K562 (cell line): ENCODE data around the gene LAMA2. TPM values are rescaled to one million over a fixed set of nuclear protein-coding genes. Genes with fewer than 3 reads are reported as not detected.

Source experiments
- ATAC-seq: fragments of 200-7000 bp; cut with Tn5 transposase; 3 replicates; pipeline ENCODE4 v1.9.1; 2020; ENCODE audit warnings: moderate library complexity
- BruUV-seq: library from RNA; stranded (reverse); fragments of 400-500 nt; replicated peaks from 2 replicates; lab custom pipeline; 2021; lab: Mats Ljungman, UMichigan
- CTCF ChIA-PET: fragments of 300-600 bp; formaldehyde crosslinking; extraction: SDS; loops from one replicate; lab custom pipeline; 2021; ENCODE audit warnings: low intra/inter-chr PET ratio; lab: Yijun Ruan, JAX
- POLR2A ChIA-PET: fragments of 300-600, 350-650 bp; sonication (Branson Sonifier 250); formaldehyde crosslinking; extraction: SDS; loops from one replicate; lab custom pipeline; 2021; ENCODE audit warnings: antibody characterized with exemption, inconsistent platforms; lab: Yijun Ruan, JAX
- DNase-seq, 4 experiments: peaks; one replicate each; pipeline versions ENCODE4 v3.0.0 to v3.0.0-alpha.2; 2011 to 2018; ENCODE audit warnings: low spot score in 3 of 4, mixed read lengths in 3 of 4; ENCODE audit errors: extremely low read depth in 1 of 4
- FAIRE-seq: peaks from 2 replicates; lab custom pipeline; 2011; peaks lifted over from hg19 to GRCh38; lab: Jason Lieb, UNC
- H2AFZ ChIP-seq: 2 replicates; pipeline ENCODE4 v1.6.0; 2011; ENCODE audit warnings: low read depth, low read length, control low read depth, inconsistent platforms
- H3K27ac ChIP-seq: fragments of 200-600 bp; 3 replicates; pipeline ENCODE4 v1.8.0; 2011; ENCODE audit warnings: low read depth, mild to moderate bottlenecking, control low read depth, inconsistent platforms, low read length, moderate library complexity, mixed read lengths; ENCODE audit errors: extremely low read depth
- H3K27me3 ChIP-seq, 2 experiments: fragments of 300-600 bp in 1 of 2; 2 replicates in 1 of 2; 3 replicates in 1 of 2; pipeline versions ENCODE4 v1.6.0 to v1.8.0; 2011; ENCODE audit warnings: inconsistent platforms in 2 of 2, low read length in 2 of 2, mild to moderate bottlenecking in 1 of 2, mixed read lengths in 1 of 2, moderate library complexity in 1 of 2; ENCODE audit not compliant: control insufficient read depth in 2 of 2, insufficient read depth in 2 of 2
- H3K36me3 ChIP-seq: fragments of 300-600 bp; 3 replicates; pipeline ENCODE4 v1.8.0; 2011; ENCODE audit warnings: mild to moderate bottlenecking, low read length, inconsistent platforms; ENCODE audit not compliant: control insufficient read depth, insufficient read depth
- H3K4me1 ChIP-seq, 2 experiments: fragments of 200-600 bp in 1 of 2; replicated peaks in 1 of 2; 2 replicates in 1 of 2; 3 replicates in 1 of 2; pipeline versions ENCODE4 v1.5.1 to v1.8.0; 2011; ENCODE audit warnings: inconsistent platforms in 2 of 2, low read length in 2 of 2, mild to moderate bottlenecking in 1 of 2, mixed read lengths in 1 of 2, moderate library complexity in 1 of 2; ENCODE audit not compliant: control insufficient read depth in 2 of 2, insufficient read depth in 2 of 2
- H3K4me2 ChIP-seq: 2 replicates; pipeline ENCODE4 v1.6.1; 2011; ENCODE audit warnings: low read length, control low read depth, inconsistent platforms, mixed read lengths; ENCODE audit not compliant: insufficient read depth
- H3K4me3 ChIP-seq: fragments of 200-600 bp; sonication (generic), shearing (Covaris generic); 2 replicates; pipeline ENCODE4 v1.5.1; 2016; ENCODE audit warnings: control low read depth, inconsistent platforms
- H3K79me2 ChIP-seq: fragments of 200-600 bp; 3 replicates; pipeline ENCODE4 v1.8.0; 2011; ENCODE audit warnings: low read length, inconsistent platforms; ENCODE audit not compliant: control insufficient read depth, insufficient read depth
- H3K9ac ChIP-seq, 2 experiments: 2 replicates each; pipeline versions ENCODE4 v1.6.0 to v1.6.1; 2011; ENCODE audit warnings: low read depth in 2 of 2, low read length in 2 of 2, control low read depth in 1 of 2, inconsistent platforms in 1 of 2, mild to moderate bottlenecking in 1 of 2, mixed read lengths in 1 of 2; ENCODE audit not compliant: insufficient read depth in 1 of 2
- H3K9me1 ChIP-seq: one replicate; pipeline ENCODE4 v1.6.0; 2011; ENCODE audit warnings: inconsistent platforms, mild to moderate bottlenecking, low read length, moderate library complexity; ENCODE audit not compliant: control insufficient read depth, insufficient read depth
- H3K9me3 ChIP-seq: replicated peaks from 2 replicates; pipeline ENCODE4 v1.5.1; 2011; ENCODE audit warnings: low read depth, low read length, inconsistent platforms; ENCODE audit not compliant: control insufficient read depth, insufficient read depth
- H4K20me1 ChIP-seq: replicated peaks from 2 replicates; pipeline ENCODE4 v1.6.1; 2011; ENCODE audit warnings: low read length, inconsistent platforms, mixed read lengths; ENCODE audit not compliant: control insufficient read depth, insufficient read depth
- C11orf30 ChIP-seq: fragments of 450-650 bp; IDR thresholded peaks from 2 replicates; pipeline ENCODE4 v1.6.1; 2016; ENCODE audit warnings: low read depth, mild to moderate bottlenecking
- DPF2 ChIP-seq: fragments of 450-650 bp; IDR thresholded peaks from 2 replicates; pipeline ENCODE4 v1.6.1; 2016
- EP300 ChIP-seq: IDR thresholded peaks from 2 replicates; pipeline ENCODE4 v1.6.1; 2012; ENCODE audit warnings: low read length, improper control_type of control experiment
- FOS ChIP-seq: IDR thresholded peaks from 3 replicates; pipeline ENCODE4 v1.6.1; 2011; ENCODE audit not compliant: insufficient read length; ENCODE audit errors: extremely low read depth
- FOSL1 ChIP-seq: fragments of 200-800 bp; sonication (Bioruptor generic); conservative IDR thresholded peaks from 2 replicates; pipeline ENCODE4 v1.6.1; 2016; ENCODE audit warnings: missing genetic modification characterization, missing compliant biosample characterization
- HMG20A ChIP-seq: fragments of 450-650 bp; formaldehyde crosslinking; conservative IDR thresholded peaks from 2 replicates; pipeline ENCODE4 v1.4.0; 2020; ENCODE audit warnings: mild to moderate bottlenecking, mixed read lengths
- JUN ChIP-seq, 2 experiments: sonication (generic) in 1 of 2; formaldehyde crosslinking in 1 of 2; IDR thresholded peaks; 2 replicates each; pipeline versions ENCODE4 v1.6.1 to v1.8.0; 2012 to 2022; ENCODE audit warnings: borderline replicate concordance in 2 of 2, mild to moderate bottlenecking in 2 of 2, improper control_type of control experiment in 1 of 2, low read depth in 1 of 2, low read length in 1 of 2, missing genetic modification reagents in 1 of 2
- JUND ChIP-seq, 2 experiments: IDR thresholded peaks; 2 replicates in 1 of 2; 3 replicates in 1 of 2; pipeline ENCODE4 v1.6.1; 2011; ENCODE audit warnings: borderline replicate concordance in 2 of 2, low read depth in 2 of 2, low read length in 2 of 2, improper control_type of control experiment in 1 of 2, missing biosample characterization in 1 of 2, missing genetic modification characterization in 1 of 2, missing genetic modification reagents in 1 of 2
- MEF2A ChIP-seq: IDR thresholded peaks from 2 replicates; pipeline ENCODE4 v1.6.1; 2011; ENCODE audit warnings: low read depth, mild to moderate bottlenecking, low read length, moderate library complexity; ENCODE audit not compliant: control insufficient read depth
- SAP30 ChIP-seq: fragments of 200-600 bp; sonication (generic); IDR thresholded peaks from 2 replicates; pipeline ENCODE4 v1.6.1; 2012; ENCODE audit warnings: borderline replicate concordance, low read depth, mild to moderate bottlenecking, moderate library complexity, low read length, control low read depth, inconsistent platforms; ENCODE audit not compliant: insufficient read depth, poor library complexity, severe bottlenecking
- SIN3A ChIP-seq, 2 experiments: fragments of 150-350 bp in 1 of 2; IDR thresholded peaks; 2 replicates each; pipeline ENCODE4 v1.6.1; 2011 to 2016; ENCODE audit warnings: borderline replicate concordance in 2 of 2, low read depth in 2 of 2, low read length in 2 of 2, mild to moderate bottlenecking in 2 of 2, moderate library complexity in 2 of 2; ENCODE audit not compliant: control insufficient read depth in 1 of 2
- SMARCA4 ChIP-seq: fragments of 450-650 bp; IDR thresholded peaks from 2 replicates; pipeline ENCODE4 v1.6.1; 2016
- SMC3 ChIP-seq: conservative IDR thresholded peaks from 2 replicates; pipeline ENCODE4 v1.6.1; 2011; ENCODE audit warnings: low read depth, low read length, improper control_type of control experiment; ENCODE audit not compliant: insufficient read depth
- WGBS: fragments of 100-300 bp; shearing (Covaris generic); methylation state at CpG from one replicate; pipeline ENCODE4 v1.1.6; 2016; ENCODE audit warnings: low coverage, mixed read lengths; ENCODE audit not compliant: insufficient coverage; ENCODE audit errors: missing lambda C conversion rate; 5-methylcytosine and 5-hydroxymethylcytosine counted together
- in situ Hi-C: fragments of 300-500 bp; cut with MboI; formaldehyde crosslinking; loops from 4 replicates; pipeline ENCODE4 v1.15.0; 2018; ENCODE audit warnings: inconsistent platforms, mixed read lengths
- intact Hi-C: fragments of 100-400 bp; cut with micrococcal nuclease; formaldehyde crosslinking; loops from 2 replicates; pipeline ENCODE4 v1.14.2; 2022
- polyA plus RNA-seq, 8 experiments: library from polyadenylated mRNA; depleted of rRNA in 4 of 8; stranded (reverse) in 5 of 8; unstranded in 3 of 8; fragments of >200 nt; fragmentation: Nextera tagmentation in 2 of 8; fragmentation: Illumina TruSeq in 1 of 8; extraction: Ambion mirVana in 2 of 8; extraction: Trizol in 1 of 8; gene quantifications; 2 replicates each; pipeline versions ENCODE4 v1.2.1 to v1.2.3, GENCODE V29; 2011 to 2014; ENCODE audit warnings: inconsistent platforms in 1 of 8, missing spikeins in 1 of 8
- total RNA-seq, 7 experiments: library from RNA; depleted of rRNA in 6 of 7; stranded (reverse); fragments of >200 nt in 6 of 7; fragmentation: Illumina TruSeq in 2 of 7; extraction: Trizol in 2 of 7; gene quantifications; 2 replicates each; pipeline versions ENCODE4 v1.2.1 to v1.2.3, GENCODE V29; 2011 to 2021; ENCODE audit warnings: low replicate concordance in 1 of 7
- TF ChIP-seq, protein P1 (sequence below), 2 experiments: fragments of 450-650 bp in 1 of 2; sonication (generic) in 1 of 2; formaldehyde crosslinking in 1 of 2; IDR thresholded peaks in 1 of 2; conservative IDR thresholded peaks in 1 of 2; 2 replicates each; pipeline versions ENCODE4 v1.6.1 to v1.8.1; 2016 to 2023; ENCODE audit warnings: mild to moderate bottlenecking in 2 of 2, moderate library complexity in 2 of 2, inconsistent platforms in 1 of 2, missing genetic modification reagents in 1 of 2
- TF ChIP-seq, protein P2 (sequence below), 2 experiments: fragments of 200-800 bp in 1 of 2; sonication (Bioruptor generic) in 1 of 2; sonication (generic) in 1 of 2; formaldehyde crosslinking in 1 of 2; IDR thresholded peaks in 1 of 2; conservative IDR thresholded peaks in 1 of 2; 2 replicates each; pipeline versions ENCODE4 v1.5.0 to v1.6.1; 2016 to 2020; ENCODE audit warnings: missing compliant biosample characterization in 1 of 2, missing genetic modification characterization in 1 of 2, missing genetic modification reagents in 1 of 2

Gene LAMA2
- total and polyA plus RNA-seq, 9 of the 15 experiments (the other 6 are each of a cell fraction or from before 2014, with no cell fraction given): 0.04 to 1.5 (median 0.36) TPM

DNA sequence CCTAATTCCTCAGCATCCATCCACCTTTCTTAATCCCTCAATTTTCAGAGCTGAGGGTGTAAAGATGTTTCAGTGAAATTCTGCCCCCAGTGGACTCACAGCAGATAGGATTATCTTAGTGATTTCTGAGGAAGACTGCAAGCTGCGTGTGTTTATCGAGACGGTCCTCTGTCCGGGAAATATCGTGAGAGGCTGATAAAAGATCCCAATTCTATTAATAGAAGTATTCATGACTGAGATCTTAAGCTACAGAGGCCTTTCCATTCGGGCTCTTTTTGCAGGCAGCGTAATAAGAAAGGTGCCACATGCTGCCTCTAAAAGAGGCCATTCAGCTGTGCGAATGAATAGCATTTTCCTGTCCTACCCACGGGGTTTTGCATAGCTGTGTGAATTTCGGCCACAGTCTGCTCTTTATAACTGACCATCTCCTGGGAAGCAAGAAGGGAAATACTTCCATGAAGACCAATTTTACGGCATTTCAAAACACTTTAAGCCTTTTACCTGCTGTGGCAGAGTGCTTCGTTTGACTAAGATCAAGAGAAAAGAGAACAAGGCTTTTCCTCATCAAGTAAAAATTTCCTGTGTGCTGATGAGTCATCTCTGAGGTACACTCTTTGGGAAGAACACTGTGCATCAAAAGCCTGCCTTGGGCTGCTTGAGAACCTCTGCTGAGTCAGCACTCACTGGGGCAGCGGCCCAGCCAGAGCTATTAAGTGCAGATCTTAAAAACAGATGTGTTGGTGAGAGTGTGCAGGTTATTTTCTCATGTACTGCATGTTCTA, 618.2 kb downstream of the LAMA2 start:
- peak; percentile 90 for FAIRE-seq
- ChIA-PET CTCF (interaction anchor here (0.6 to 1.4 kb wide), 5 partner anchors 74 to 435 kb away, joined by 3 to 4 read pairs (median 3); no protein-coding TSS in a partner anchor), POLR2A (interaction anchor here (0.6 to 1.9 kb wide), 5 partner anchors 9 to 477 kb away, joined by 3 to 8 read pairs (median 4); no protein-coding TSS in a partner anchor)
- WGBS: 2% methylated on average over 13 of the region's 13 CpGs
- Histone ChIP-seq H3K27ac (peak overlapping the region; percentile 72), H3K36me3 (no peaks in the 10 kb centered on the region), H3K9me3 (no peaks in the 10 kb centered on the region), H3K9ac (peak overlapping the region in 1 of 2 experiments; percentile 52; a peak in 2 of 4 replicates), H3K4me3 (peak overlapping the region; percentile 28), H2AFZ (peak overlapping the region; percentile 95), H4K20me1 (no peaks in the 10 kb centered on the region), H3K4me2 (peak overlapping the region; percentile 80), H3K79me2 (no peaks in the 10 kb centered on the region), H3K4me1 (peaks cover 2 to 27% of the 10 kb centered on the region in 2 experiments; a peak in 2 of 5 replicates), H3K27me3 (no peaks in the 10 kb centered on the region), H3K9me1 (no peaks in the 10 kb centered on the region)
- in situ Hi-C loops: loop anchor here (5.0 to 10.0 kb wide), 2 partner anchors 66 to 264 kb away; no protein-coding TSS in a partner anchor
- BruUV-seq: no TSS peak
- peak; percentile 93 for ATAC-seq
- peak; percentile 67 to 88 (median 73) for DNase-seq
- intact Hi-C loops: loop anchor here (5.0 kb wide), 1 partner anchor 161 kb away; no protein-coding TSS in a partner anchor
- peak; percentile 100 for TF ChIP-seq C11orf30
- no peak for TF ChIP-seq SAP30
- peak; percentile 98 for TF ChIP-seq JUND (IDR thresholded peaks at IDR 0.05; ENCODE audit: borderline replicate concordance, low read depth, low read length)
- TF ChIP-seq JUND (tag; IDR thresholded peaks at IDR 0.05; ENCODE audit: borderline replicate concordance, low read depth, low read length): peak; percentile 98
- TF ChIP-seq, protein P1, sequence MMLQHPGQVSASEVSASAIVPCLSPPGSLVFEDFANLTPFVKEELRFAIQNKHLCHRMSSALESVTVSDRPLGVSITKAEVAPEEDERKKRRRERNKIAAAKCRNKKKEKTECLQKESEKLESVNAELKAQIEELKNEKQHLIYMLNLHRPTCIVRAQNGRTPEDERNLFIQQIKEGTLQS (IDR thresholded peaks at IDR 0.05): peak; percentile 98
- TF ChIP-seq, protein P1 (CRISPR knock-in tag; conservative IDR thresholded peaks at IDR 0.05): peak; percentile 71; the same call in 1 of the 2 replicates
- TF ChIP-seq DPF2: peak; percentile 89
- peak; percentile 92 for TF ChIP-seq JUN (IDR thresholded peaks at IDR 0.05; ENCODE audit: borderline replicate concordance, low read depth, low read length)
- TF ChIP-seq JUN (CRISPR knock-in tag; IDR thresholded peaks at IDR 0.05; ENCODE audit: borderline replicate concordance): no peak
- TF ChIP-seq, protein P2, sequence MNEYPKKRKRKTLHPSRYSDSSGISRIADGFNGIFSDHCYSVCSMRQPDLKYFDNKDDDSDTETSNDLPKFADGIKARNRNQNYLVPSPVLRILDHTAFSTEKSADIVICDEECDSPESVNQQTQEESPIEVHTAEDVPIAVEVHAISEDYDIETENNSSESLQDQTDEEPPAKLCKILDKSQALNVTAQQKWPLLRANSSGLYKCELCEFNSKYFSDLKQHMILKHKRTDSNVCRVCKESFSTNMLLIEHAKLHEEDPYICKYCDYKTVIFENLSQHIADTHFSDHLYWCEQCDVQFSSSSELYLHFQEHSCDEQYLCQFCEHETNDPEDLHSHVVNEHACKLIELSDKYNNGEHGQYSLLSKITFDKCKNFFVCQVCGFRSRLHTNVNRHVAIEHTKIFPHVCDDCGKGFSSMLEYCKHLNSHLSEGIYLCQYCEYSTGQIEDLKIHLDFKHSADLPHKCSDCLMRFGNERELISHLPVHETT (CRISPR knock-in tag; conservative IDR thresholded peaks at IDR 0.05 in 1 of 2, IDR thresholded peaks at IDR 0.05 in 1 of 2): no peak
- peak; percentile 55 for TF ChIP-seq EP300
- 0 out of 2 replicates have a peak, but pooled peaks have one; percentile 3 for TF ChIP-seq MEF2A
- TF ChIP-seq SMARCA4: peak; percentile 79
- peak; percentile 22; the same call in 1 of the 2 replicates for TF ChIP-seq SMC3
- peak; percentile 16 for TF ChIP-seq FOS
- peak; percentile 99 for TF ChIP-seq FOSL1 (tag)
- no peak for TF ChIP-seq HMG20A (CRISPR knock-in tag)
- no peak for TF ChIP-seq SIN3A (IDR thresholded peaks at IDR 0.05; ENCODE audit: borderline replicate concordance in 2 of 2, control insufficient read depth in 1 of 2, low read depth in 2 of 2, low read length in 2 of 2)
